Stimulated activated CD8-positive, alpha-beta memory T cell treated with anti-CD3 and anti-CD28 coated beads, Interleukin-15, amount 100 ng/mL, for 24 hours (primary cell): Measurements from ENCODE around the gene TRERF1.
"Not testable (repeated sequence)": the region's sequence is repeated elsewhere in the genome, so short reads cannot be mapped to it uniquely, and the experiment has no call there.

Experiments used
- DNase-seq: peaks from one replicate; pipeline ENCODE4 v3.0.0-alpha.2; 2020; ENCODE audit warnings: low read depth

Gene TRERF1

GRCh38 chr6:42336431-42336830, 115.3 kb downstream of the TRERF1 start:
- DNase-seq = no peak

- no peak for DNase-seq
Measured at GRCh38 chr6:42335896-42336295, 115.8 kb downstream of the TRERF1 start.

GRCh38 chr6:42334870-42335269, 116.9 kb downstream of the TRERF1 start:
- DNase-seq = no peak

- DNase-seq = no peak
Measured at GRCh38 chr6:42333612-42334011, 118.1 kb downstream of the TRERF1 start.

- DNase-seq = no peak
Measured at GRCh38 chr6:42332916-42333315, 118.8 kb downstream of the TRERF1 start.

- no peak for DNase-seq
Measured at GRCh38 chr6:42331019-42331418, 120.7 kb downstream of the TRERF1 start.

GRCh38 chr6:42326248-42326647, 125.5 kb downstream of the TRERF1 start:
- DNase-seq = no peak

GRCh38 chr6:42324656-42325324, 126.9 kb downstream of the TRERF1 start:
- not testable (repeated sequence) for DNase-seq

GRCh38 chr6:42322676-42323075, 129.1 kb downstream of the TRERF1 start:
- no peak for DNase-seq

GRCh38 chr6:42321976-42322375, 129.8 kb downstream of the TRERF1 start:
- DNase-seq = no peak

- DNase-seq = no peak
Measured at GRCh38 chr6:42320762-42321161, 131.0 kb downstream of the TRERF1 start.

GRCh38 chr6:42318480-42318879, 133.2 kb downstream of the TRERF1 start:
- DNase-seq = no peak

GRCh38 chr6:42316981-42317380, 134.7 kb downstream of the TRERF1 start:
- DNase-seq = no peak

- no peak for DNase-seq
Measured at GRCh38 chr6:42315991-42316970, 135.4 kb downstream of the TRERF1 start.

- no peak for DNase-seq
Measured at GRCh38 chr6:42315259-42315990, 136.3 kb downstream of the TRERF1 start.

GRCh38 chr6:42314571-42315258, 137.0 kb downstream of the TRERF1 start:
- no peak for DNase-seq

GRCh38 chr6:42313941-42314570, 137.7 kb downstream of the TRERF1 start:
- DNase-seq = no peak

- DNase-seq = no peak
Measured at GRCh38 chr6:42313038-42313437, 138.7 kb downstream of the TRERF1 start.

GRCh38 chr6:42307141-42307470, 144.6 kb downstream of the TRERF1 start:
- DNase-seq = no peak

GRCh38 chr6:42306439-42307140, 145.1 kb downstream of the TRERF1 start:
- no peak for DNase-seq
